NCI-H2029 treated with DMSO at 0.1 percent for 48 hours (cell line): Measurements from ENCODE around the gene RPL22.

Experiments
- DNase-seq: peaks from one replicate; lab custom pipeline; 2025; lab: John Stamatoyannopoulos, UW

Gene RPL22

GRCh38 chr1:6200188-6200809 lies 904 bp upstream of the RPL22 start:
- no peak for DNase-seq

GRCh38 chr1:6198646-6199297 lies 623 bp downstream of the RPL22 start:
- DNase-seq = no peak

GRCh38 chr1:6197746-6198427 lies 1.5 kb downstream of the RPL22 start:
- no peak for DNase-seq

GRCh38 chr1:6191968-6192367 lies 7.4 kb downstream of the RPL22 start:
- DNase-seq = no peak

GRCh38 chr1:6188466-6188865 lies 10.9 kb downstream of the RPL22 start:
- no peak for DNase-seq

GRCh38 chr1:6185635-6186382 lies 13.6 kb downstream of the RPL22 start:
- DNase-seq = no peak

- DNase-seq = no peak
These were observed 14.2 kb downstream of the RPL22 start for GRCh38 chr1:6185151-6185550.

- DNase-seq = no peak
These were observed 15.2 kb downstream of the RPL22 start for GRCh38 chr1:6184083-6184783.

GRCh38 chr1:6183520-6183989 lies 15.8 kb downstream of the RPL22 start:
- DNase-seq = no peak

- no peak for DNase-seq
These were observed 18.0 kb downstream of the RPL22 start for GRCh38 chr1:6181347-6181770.

GRCh38 chr1:6180707-6181311 lies 18.6 kb downstream of the RPL22 start:
- no peak for DNase-seq

- DNase-seq = no peak
These were observed 19.1 kb downstream of the RPL22 start, which contains the start of gene CHD5 for GRCh38 chr1:6180268-6180706. TSS of gene CHD5 (minus strand) at chr1:6180321. CDS start at chr1:6180023, 298 bp downstream.

GRCh38 chr1:6179564-6180175 lies 19.7 kb downstream of the RPL22 start:
- no peak for DNase-seq

GRCh38 chr1:6178751-6179563 lies 20.4 kb downstream of the RPL22 start:
- no peak for DNase-seq

GRCh38 chr1:6177681-6178380 lies 21.6 kb downstream of the RPL22 start:
- DNase-seq = no peak

- DNase-seq = no peak
These were observed 22.6 kb downstream of the RPL22 start for GRCh38 chr1:6176779-6177178.

- no peak for DNase-seq
These were observed 24.0 kb downstream of the RPL22 start for GRCh38 chr1:6175411-6175828.

- no peak for DNase-seq
These were observed 24.6 kb downstream of the RPL22 start for GRCh38 chr1:6174621-6175410.
